ENCODE measurements around the gene LONP1. TPM values are rescaled to one million over a fixed set of nuclear protein-coding genes. Genes with fewer than 3 reads are reported as not detected.
A peak's percentile ranks its signal among the peaks of the same experiment; 100 is the strongest.

LONP1 gene
- total and polyA plus RNA-seq, 2 experiments from 2014 or later, result 77.5 to 119 TPM

DNA sequence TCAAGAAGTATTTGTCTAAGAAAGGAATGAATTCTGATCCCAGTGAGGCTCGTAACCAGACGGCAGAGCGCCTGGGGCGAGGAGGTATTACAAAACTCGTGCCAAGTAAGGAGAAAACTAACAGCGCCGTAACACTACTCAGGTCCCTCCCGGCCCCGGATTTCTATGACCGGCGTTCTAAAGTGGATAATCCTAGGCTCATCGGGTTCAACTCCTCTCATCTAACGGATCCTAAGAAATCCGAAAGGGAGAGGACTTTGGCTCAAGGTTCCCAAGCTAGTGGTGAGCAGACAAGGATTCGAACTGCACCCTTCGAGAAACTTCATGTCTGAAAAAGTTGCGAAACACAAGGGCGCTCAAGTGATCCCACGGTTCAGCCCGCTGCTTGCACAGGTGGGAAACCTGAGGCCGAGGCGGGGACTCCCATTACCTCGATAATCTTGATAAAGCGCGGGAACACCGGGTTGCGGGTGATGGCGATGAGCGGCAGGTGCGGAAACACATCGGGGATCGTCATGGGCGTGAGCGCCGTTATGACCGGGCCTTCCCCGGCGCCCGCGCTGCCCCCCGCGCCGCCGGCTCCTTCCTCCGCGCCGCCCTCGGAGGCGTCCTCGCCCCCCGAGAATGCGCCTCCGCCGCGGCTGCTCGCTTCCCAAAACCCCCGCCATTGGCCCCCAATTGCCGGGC is 529 bp downstream of the LONP1 start:
- TF ChIP-seq EZH2 (IDR thresholded peaks at IDR 0.05; ENCODE audit: insufficient read depth, poor library complexity, severe bottlenecking) (no peak), EZH2phosphoT487 (IDR thresholded peaks at IDR 0.05; ENCODE audit: insufficient read depth, low read depth) (no peak)
- WGBS, 2 experiments (ENCODE audit: low coverage in 1 of 2, low lambda C conversion rate in 2 of 2, missing lambda C conversion rate in 2 of 2), result 2 to 3% methylated on average over 40 to 50 of the region's 58 CpGs
- Histone ChIP-seq H4K20me1 (ENCODE audit: insufficient read depth) (peaks cover 4% of the 10 kb centered on the region), H3K9ac (peak overlapping the region; percentile 100), H3K4me1 (ENCODE audit: insufficient read depth) (peaks cover 17% of the 10 kb centered on the region), H3K4me2 (ENCODE audit: unreplicated experiment) (peak overlapping the region; percentile 99), H3F3A (ENCODE audit: insufficient read depth) (peaks cover 24% of the 10 kb centered on the region), H3K27ac (peak overlapping the region; percentile 100), H3K4me3 (peak overlapping the region; percentile 97), H3K36me3 (ENCODE audit: low read depth) (peaks cover 6% of the 10 kb centered on the region; the same call in 1 of the 2 replicates), H3K9me3 (ENCODE audit: low read depth) (no peaks in the 10 kb centered on the region), H3K27me3 (replicated peaks; ENCODE audit: insufficient read depth) (no peaks in the 10 kb centered on the region), H3K9me2 (ENCODE audit: insufficient read depth) (no peaks in the 10 kb centered on the region), H2AFZ (0 out of 2 replicates have a peak overlapping the region, but pooled peaks have one; percentile 4), H3K79me2 (ENCODE audit: insufficient read depth) (peaks cover 53% of the 10 kb centered on the region)
- in situ Hi-C loops (cut with MboI), result no loop called here
- peak; percentile 74 for DNase-seq

GRCh38 chr19:5718579-5719273 is 1.2 kb downstream of the LONP1 start:
- Histone ChIP-seq H3F3A (ENCODE audit: insufficient read depth) (peaks cover 24% of the 10 kb centered on the region), H3K36me3 (ENCODE audit: low read depth) (peaks cover 9% of the 10 kb centered on the region), H3K27ac (peak overlapping the region; percentile 100), H3K4me2 (ENCODE audit: unreplicated experiment) (peak overlapping the region; percentile 99), H3K9me2 (ENCODE audit: insufficient read depth) (no peaks in the 10 kb centered on the region), H3K4me1 (ENCODE audit: insufficient read depth) (peaks cover 17% of the 10 kb centered on the region), H3K79me2 (ENCODE audit: insufficient read depth) (peaks cover 60% of the 10 kb centered on the region), H3K9me3 (ENCODE audit: low read depth) (no peaks in the 10 kb centered on the region), H3K4me3 (peak overlapping the region; percentile 97), H2AFZ (no peak overlapping the region), H3K9ac (peak overlapping the region; percentile 100), H3K27me3 (replicated peaks; ENCODE audit: insufficient read depth) (no peaks in the 10 kb centered on the region), H4K20me1 (ENCODE audit: insufficient read depth) (peaks cover 7% of the 10 kb centered on the region)
- 21 to 22% methylated on average over 11 of the region's 11 CpGs for WGBS, 2 experiments (ENCODE audit: low coverage in 1 of 2, low lambda C conversion rate in 2 of 2, missing lambda C conversion rate in 2 of 2)
- TF ChIP-seq EZH2 (IDR thresholded peaks at IDR 0.05; ENCODE audit: insufficient read depth, poor library complexity, severe bottlenecking), result no peak
- no peak for TF ChIP-seq EZH2phosphoT487 (IDR thresholded peaks at IDR 0.05; ENCODE audit: insufficient read depth, low read depth)
- in situ Hi-C loops (cut with MboI), result no loop called here
- DNase-seq, result peak; percentile 91

- H2AFZ ChIP-seq, result no peak overlapping the region
- peaks cover 24% of the 10 kb centered on the region for H3F3A ChIP-seq (ENCODE audit: insufficient read depth)
- peaks cover 67% of the 10 kb centered on the region for H3K79me2 ChIP-seq (ENCODE audit: insufficient read depth)
- peaks cover 8% of the 10 kb centered on the region for H4K20me1 ChIP-seq (ENCODE audit: insufficient read depth)
- no peak for TF ChIP-seq EZH2 (IDR thresholded peaks at IDR 0.05; ENCODE audit: insufficient read depth, poor library complexity, severe bottlenecking)
- TF ChIP-seq EZH2phosphoT487 (IDR thresholded peaks at IDR 0.05; ENCODE audit: insufficient read depth, low read depth), result no peak
- WGBS, 2 experiments (ENCODE audit: low coverage in 1 of 2, low lambda C conversion rate in 2 of 2, missing lambda C conversion rate in 2 of 2), result 30% methylated on average over 14 of the region's 14 CpGs
- DNase-seq, result peak; percentile 81
- H3K9me3 ChIP-seq (ENCODE audit: low read depth), result no peaks in the 10 kb centered on the region
- peak overlapping the region; percentile 99 for H3K4me2 ChIP-seq (ENCODE audit: unreplicated experiment)
- H3K27ac ChIP-seq, result peak overlapping the region; percentile 100
- H3K9ac ChIP-seq, result peak overlapping the region; percentile 100
- in situ Hi-C loops (cut with MboI), result no loop called here
- H3K27me3 ChIP-seq (replicated peaks; ENCODE audit: insufficient read depth), result no peaks in the 10 kb centered on the region
- H3K4me1 ChIP-seq (ENCODE audit: insufficient read depth), result peaks cover 17% of the 10 kb centered on the region
- peak overlapping the region; percentile 97 for H3K4me3 ChIP-seq
- peaks cover 14% of the 10 kb centered on the region for H3K36me3 ChIP-seq (ENCODE audit: low read depth)
- no peaks in the 10 kb centered on the region for H3K9me2 ChIP-seq (ENCODE audit: insufficient read depth)
These were observed 1.8 kb downstream of the LONP1 start for GRCh38 chr19:5718037-5718578.

GRCh38 chr19:5717215-5717935 is 2.6 kb downstream of the LONP1 start:
- Histone ChIP-seq H3K9me2 (ENCODE audit: insufficient read depth) (no peaks in the 10 kb centered on the region), H3K4me2 (ENCODE audit: unreplicated experiment) (peak overlapping the region; percentile 99), H3K36me3 (ENCODE audit: low read depth) (peaks cover 21% of the 10 kb centered on the region), H3K4me3 (peak overlapping the region; percentile 97), H3K79me2 (ENCODE audit: insufficient read depth) (peaks cover 74% of the 10 kb centered on the region), H2AFZ (no peak overlapping the region), H3F3A (ENCODE audit: insufficient read depth) (peaks cover 24% of the 10 kb centered on the region), H3K9me3 (ENCODE audit: low read depth) (no peaks in the 10 kb centered on the region), H4K20me1 (ENCODE audit: insufficient read depth) (peaks cover 8% of the 10 kb centered on the region), H3K27ac (peak overlapping the region; percentile 100), H3K4me1 (ENCODE audit: insufficient read depth) (peaks cover 17% of the 10 kb centered on the region), H3K9ac (peak overlapping the region; percentile 100), H3K27me3 (replicated peaks; ENCODE audit: insufficient read depth) (no peaks in the 10 kb centered on the region)
- no peak for TF ChIP-seq EZH2 (IDR thresholded peaks at IDR 0.05; ENCODE audit: insufficient read depth, poor library complexity, severe bottlenecking)
- TF ChIP-seq EZH2phosphoT487 (IDR thresholded peaks at IDR 0.05; ENCODE audit: insufficient read depth, low read depth), result no peak
- 48 to 51% methylated on average over 8 of the region's 8 CpGs for WGBS, 2 experiments (ENCODE audit: low coverage in 1 of 2, low lambda C conversion rate in 2 of 2, missing lambda C conversion rate in 2 of 2)
- in situ Hi-C loops (cut with MboI), result no loop called here
- DNase-seq, result no peak

Data from GM23248 (cell line).